Spinal cord (tissue), 10 donors: ENCODE results near the gene AP2A2. TPM values are rescaled to one million over a fixed set of nuclear protein-coding genes. Genes with fewer than 3 reads are reported as not detected.

Source experiments
- DNase-seq, 6 donors: peaks; one replicate each; pipeline versions ENCODE4 v3.0.0 to v3.0.0-alpha.2; 2013 to 2015; ENCODE audit warnings: low spot score in 6 of 6, low read depth in 4 of 6
- H3K27ac ChIP-seq: one replicate; pipeline ENCODE4 v1.5.1; 2013; ENCODE audit warnings: low read depth, low read length, control low read depth
- H3K27me3 ChIP-seq: one replicate; pipeline ENCODE4 v1.6.1; 2013; ENCODE audit warnings: low read length; ENCODE audit not compliant: control insufficient read depth, insufficient read depth
- H3K36me3 ChIP-seq: one replicate; pipeline ENCODE4 v1.6.1; 2013; ENCODE audit warnings: low read length; ENCODE audit not compliant: control insufficient read depth, insufficient read depth
- H3K4me1 ChIP-seq: one replicate; pipeline ENCODE4 v1.6.1; 2013; ENCODE audit warnings: low read length; ENCODE audit not compliant: control insufficient read depth, insufficient read depth
- H3K4me3 ChIP-seq: one replicate; pipeline ENCODE4 v1.5.1; 2013; ENCODE audit warnings: low read depth, low read length, control low read depth
- H3K9me3 ChIP-seq: one replicate; pipeline ENCODE4 v1.6.1; 2013; ENCODE audit warnings: low read length; ENCODE audit not compliant: control insufficient read depth, insufficient read depth
- WGBS: methylation state at CpG from one replicate; pipeline ENCODE4 v1.1.5; 2013; ENCODE audit warnings: missing lambda C conversion rate; ENCODE audit not compliant: insufficient coverage; 5-methylcytosine and 5-hydroxymethylcytosine counted together
- polyA plus RNA-seq, 2 donors: library from polyadenylated mRNA; unstranded; fragments of 120-200 nt; gene quantifications; one replicate each; pipeline ENCODE4 v1.2.1, GENCODE V29; 2013; ENCODE audit not compliant: insufficient read length in 2 of 2
- total RNA-seq, 2 donors: library from RNA; depleted of rRNA in 1 of 2; stranded (reverse); fragments of 120-200 nt in 1 of 2; fragments of >200 nt in 1 of 2; gene quantifications; one replicate each; pipeline versions ENCODE4 v1.2.3 to v1.2.4, GENCODE V29; 2013 to 2014
- donor health status: healthy.

AP2A2 gene
- total and polyA plus RNA-seq, 4 donors, result 46.4 to 132 (median 82.1) TPM

- 75% methylated on average over 22 of the region's 22 CpGs for WGBS
- peaks cover 15% of the 10 kb centered on the region for H3K4me1 ChIP-seq
- H3K4me3 ChIP-seq, result no peak overlapping the region
- H3K27ac ChIP-seq, result no peak overlapping the region
- H3K36me3 ChIP-seq, result no peaks in the 10 kb centered on the region
- no peaks in the 10 kb centered on the region for H3K9me3 ChIP-seq
- H3K27me3 ChIP-seq, result no peaks in the 10 kb centered on the region
- no peak for DNase-seq
These were observed 122.0 kb downstream of the AP2A2 start for GRCh38 chr11:1047595-1048156.

- Histone ChIP-seq H3K9me3 (no peaks in the 10 kb centered on the region), H3K4me1 (peaks cover 17% of the 10 kb centered on the region), H3K27me3 (no peaks in the 10 kb centered on the region), H3K4me3 (no peak overlapping the region), H3K27ac (no peak overlapping the region), H3K36me3 (no peaks in the 10 kb centered on the region)
- WGBS, result 68% methylated on average over 20 of the region's 25 CpGs
- DNase-seq, result no peak
These were observed 122.9 kb downstream of the AP2A2 start for GRCh38 chr11:1048375-1049070.

DNA sequence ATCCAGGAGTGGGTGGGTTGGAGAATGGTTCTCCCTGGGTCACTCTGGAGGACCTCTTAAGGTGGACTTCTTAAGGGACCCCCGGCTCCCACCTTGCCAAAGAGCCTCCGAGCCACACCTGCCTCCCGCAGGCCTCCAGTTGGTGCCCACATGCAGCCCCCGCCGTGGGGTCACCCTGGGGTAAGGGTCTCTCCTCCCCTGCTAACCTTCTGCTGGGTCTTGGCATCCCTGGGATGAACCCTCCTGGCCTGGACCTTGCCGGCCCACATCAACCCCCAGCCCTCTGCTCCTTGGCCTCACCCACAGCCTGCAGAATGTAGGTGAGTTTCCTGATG, 123.4 kb downstream of the AP2A2 start:
- Histone ChIP-seq H3K36me3 (no peaks in the 10 kb centered on the region), H3K4me3 (no peak overlapping the region), H3K9me3 (no peaks in the 10 kb centered on the region), H3K27ac (no peak overlapping the region), H3K27me3 (no peaks in the 10 kb centered on the region), H3K4me1 (peaks cover 18% of the 10 kb centered on the region)
- no peak for DNase-seq
- WGBS, result 93% methylated on average over 5 of the region's 6 CpGs

DNA sequence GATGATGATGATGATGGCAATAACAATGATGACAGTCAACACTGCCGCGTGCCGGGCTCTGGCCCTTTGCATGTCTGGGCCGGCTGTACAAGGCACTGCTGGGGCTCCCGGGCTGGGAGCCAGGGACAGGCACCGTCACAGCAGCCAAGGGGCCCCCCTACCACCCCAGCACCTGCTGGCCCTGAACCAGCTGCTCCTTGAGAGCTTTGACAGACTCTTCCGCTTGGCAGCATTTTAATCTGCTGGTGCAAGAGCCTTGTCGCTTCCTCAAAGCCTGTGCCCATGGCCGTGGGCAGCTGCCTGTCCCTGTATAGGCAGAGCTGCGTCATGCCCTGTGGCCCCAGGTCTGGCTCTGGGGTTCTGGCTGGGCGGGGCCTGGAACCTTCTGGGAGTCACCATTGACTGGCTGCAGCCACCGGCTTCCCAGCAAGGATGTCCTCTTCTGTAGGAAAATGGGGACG, 123.8 kb downstream of the AP2A2 start:
- H3K4me1 ChIP-seq, result peaks cover 22% of the 10 kb centered on the region
- no peak overlapping the region for H3K27ac ChIP-seq
- H3K27me3 ChIP-seq, result no peaks in the 10 kb centered on the region
- H3K9me3 ChIP-seq, result no peaks in the 10 kb centered on the region
- peak in 2 of 6 donors; percentile 24 to 25 for DNase-seq
- no peak overlapping the region for H3K4me3 ChIP-seq
- WGBS, result 40% methylated on average over 13 of the region's 13 CpGs
- no peaks in the 10 kb centered on the region for H3K36me3 ChIP-seq

- no peak for DNase-seq
- WGBS, result 88% methylated on average over 17 of the region's 18 CpGs
These were observed 124.4 kb downstream of the AP2A2 start for GRCh38 chr11:1049911-1050580.

DNA sequence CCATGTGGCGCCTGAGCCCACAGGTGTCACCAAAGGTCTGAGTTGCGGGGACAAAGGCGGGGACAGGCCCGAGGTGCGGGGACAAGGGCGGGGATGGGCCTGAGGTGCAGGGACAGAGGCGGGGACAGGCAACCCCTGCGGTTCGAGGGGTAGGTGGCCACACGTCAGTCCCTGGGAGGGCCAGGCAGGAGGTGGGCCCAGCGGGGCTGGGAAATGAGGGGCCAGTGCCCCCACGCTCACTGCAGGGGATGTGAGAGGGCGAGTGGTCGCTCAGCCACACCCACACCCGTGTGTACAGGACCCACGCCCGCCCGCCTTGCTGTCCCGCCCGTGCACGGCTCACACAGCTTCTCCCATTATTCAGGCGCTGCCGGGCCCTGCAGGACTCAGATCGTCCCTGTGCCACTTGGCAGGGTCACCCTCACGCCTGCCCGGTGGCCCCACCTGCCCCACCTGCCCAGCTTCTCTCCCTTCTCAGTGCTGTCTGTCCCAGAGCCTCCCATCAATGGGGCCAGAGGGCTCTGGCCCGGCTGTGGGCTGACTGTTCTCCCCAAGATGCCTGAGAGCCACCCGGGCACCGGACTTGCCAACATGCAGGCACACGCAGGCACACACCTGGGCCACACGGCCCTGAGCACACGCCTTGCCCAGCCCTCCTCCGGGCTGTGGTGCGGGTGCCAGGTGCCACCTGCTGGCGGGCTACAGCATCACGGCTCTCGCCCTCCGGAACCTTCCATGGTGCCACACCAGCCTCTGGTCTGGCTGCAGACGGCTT, 125.1 kb downstream of the AP2A2 start:
- Histone ChIP-seq H3K4me3 (no peak overlapping the region), H3K4me1 (peaks cover 25% of the 10 kb centered on the region), H3K27ac (no peak overlapping the region), H3K9me3 (no peaks in the 10 kb centered on the region), H3K27me3 (no peaks in the 10 kb centered on the region), H3K36me3 (no peaks in the 10 kb centered on the region)
- 61% methylated on average over 37 of the region's 39 CpGs for WGBS
- peak in 5 of 6 donors; percentile 7 to 87 (median 20) for DNase-seq

More at GRCh38 chr11:1049911-1050580, 124.4 kb downstream of the AP2A2 start:
- H3K4me1 ChIP-seq, result peaks cover 25% of the 10 kb centered on the region
- no peak overlapping the region for H3K27ac ChIP-seq
- H3K4me3 ChIP-seq, result no peak overlapping the region
- no peaks in the 10 kb centered on the region for H3K36me3 ChIP-seq
- H3K9me3 ChIP-seq, result no peaks in the 10 kb centered on the region
- no peaks in the 10 kb centered on the region for H3K27me3 ChIP-seq

DNA sequence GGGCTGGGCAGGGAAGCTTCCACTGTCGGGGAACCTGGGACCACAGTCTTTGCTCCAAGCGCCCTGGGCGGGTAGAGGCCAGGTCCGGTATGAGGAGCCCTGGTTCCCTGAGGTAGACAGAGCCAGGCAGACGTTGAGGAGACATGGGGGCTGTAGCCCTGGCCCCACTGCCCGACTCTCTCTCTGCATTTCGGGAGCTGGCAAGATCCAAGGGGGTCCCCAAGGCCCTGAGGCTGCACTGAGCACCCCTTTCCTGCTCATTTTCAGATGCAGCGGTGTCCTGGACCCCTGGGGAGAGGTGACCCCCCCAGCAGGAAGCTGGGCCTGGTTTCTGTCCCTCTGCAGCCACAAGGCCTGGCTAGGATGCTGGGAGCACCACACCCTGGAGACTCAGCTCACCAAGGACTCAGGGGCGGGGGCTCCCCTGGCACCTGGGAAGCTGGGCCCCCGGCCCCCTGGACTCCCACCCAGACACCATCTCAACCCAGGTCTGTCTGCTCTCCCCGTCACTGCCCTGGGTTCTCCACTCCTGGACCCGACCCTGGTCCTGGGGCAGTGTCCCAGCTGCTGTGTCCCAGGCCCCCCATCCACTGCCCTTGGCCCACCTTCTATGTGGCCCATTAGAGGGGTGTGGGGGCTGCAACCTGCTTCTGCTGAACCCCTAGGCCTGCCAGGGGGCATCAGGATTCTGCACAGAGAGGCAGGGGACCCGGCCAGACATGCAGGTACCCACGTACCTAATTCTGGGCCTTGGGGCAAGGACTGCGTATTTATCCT, 125.9 kb downstream of the AP2A2 start:
- Histone ChIP-seq H3K27ac (no peak overlapping the region), H3K36me3 (no peaks in the 10 kb centered on the region), H3K27me3 (no peaks in the 10 kb centered on the region), H3K9me3 (no peaks in the 10 kb centered on the region), H3K4me3 (no peak overlapping the region), H3K4me1 (peaks cover 25% of the 10 kb centered on the region)
- WGBS, result 74% methylated on average over 14 of the region's 15 CpGs
- DNase-seq, result no peak

- no peak overlapping the region for H3K4me3 ChIP-seq
- no peaks in the 10 kb centered on the region for H3K9me3 ChIP-seq
- H3K4me1 ChIP-seq, result peaks cover 25% of the 10 kb centered on the region
- no peak overlapping the region for H3K27ac ChIP-seq
- no peaks in the 10 kb centered on the region for H3K36me3 ChIP-seq
- WGBS, result 89% methylated on average over 25 of the region's 25 CpGs
- H3K27me3 ChIP-seq, result no peaks in the 10 kb centered on the region
- no peak for DNase-seq
These were observed 126.7 kb downstream of the AP2A2 start for GRCh38 chr11:1052133-1053011.
